HepG2 (cell line): ENCODE data around the gene SMIM29. TPM values are rescaled to one million over a fixed set of nuclear protein-coding genes. Genes with fewer than 3 reads are reported as not detected.

Experiments used
- ATAC-seq: fragments of 200-7000 bp; cut with Tn5 transposase; 3 replicates; pipeline ENCODE4 v1.9.1; 2020; ENCODE audit warnings: mild to moderate bottlenecking, moderate library complexity
- BruUV-seq: library from RNA; stranded (reverse); fragments of 400-500 nt; replicated peaks from 2 replicates; lab custom pipeline; 2021; lab: Mats Ljungman, UMichigan
- CTCF ChIA-PET: fragments of 300-600 bp; formaldehyde crosslinking; extraction: SDS; loops from one replicate; lab custom pipeline; 2021; ENCODE audit warnings: low total read pairs, inconsistent platforms, low intra/inter-chr PET ratio; lab: Yijun Ruan, JAX
- POLR2A ChIA-PET: fragments of 350-600 bp; sonication (Branson Sonifier 250); formaldehyde crosslinking; loops from one replicate; lab custom pipeline; 2020; ENCODE audit warnings: antibody characterized with exemption, inconsistent platforms; lab: Yijun Ruan, JAX
- DNase-seq: peaks from one replicate; pipeline ENCODE4 v3.0.0-alpha.2; 2015; ENCODE audit warnings: low spot score
- FAIRE-seq: peaks from 3 replicates; lab custom pipeline; 2011; peaks lifted over from hg19 to GRCh38; lab: Jason Lieb, UNC
- H2AFZ ChIP-seq: one replicate; pipeline ENCODE4 v1.6.1; 2011; ENCODE audit warnings: low read length, inconsistent platforms
- H3K27ac ChIP-seq: fragments of 300-600 bp; 3 replicates; pipeline ENCODE4 v1.8.0; 2011; ENCODE audit warnings: mixed run types, mild to moderate bottlenecking, mixed read lengths, low read length, inconsistent platforms; ENCODE audit not compliant: insufficient read depth; ENCODE audit errors: extremely low read length
- H3K27me3 ChIP-seq, 2 experiments: fragments of 200-600 bp in 1 of 2; 2 replicates in 1 of 2; 3 replicates in 1 of 2; pipeline versions ENCODE4 v1.6.0 to v1.8.0; 2011; ENCODE audit warnings: low read length in 2 of 2, mild to moderate bottlenecking in 2 of 2, moderate library complexity in 2 of 2, inconsistent platforms in 1 of 2; ENCODE audit not compliant: insufficient read depth in 2 of 2, control insufficient read depth in 1 of 2
- H3K36me3 ChIP-seq, 2 experiments: fragments of 200-600 bp in 1 of 2; replicated peaks in 1 of 2; 2 replicates in 1 of 2; 3 replicates in 1 of 2; pipeline versions ENCODE4 v1.5.1 to v1.8.0; 2011; ENCODE audit warnings: low read length in 2 of 2, inconsistent platforms in 1 of 2; ENCODE audit not compliant: insufficient read depth in 2 of 2, control insufficient read depth in 1 of 2
- H3K4me1 ChIP-seq: 2 replicates; pipeline ENCODE4 v1.5.1; 2012; ENCODE audit warnings: low read length, inconsistent platforms; ENCODE audit not compliant: insufficient read depth
- H3K4me2 ChIP-seq: 2 replicates; pipeline ENCODE4 v1.6.0; 2011; ENCODE audit warnings: low read depth, low read length, inconsistent platforms
- H3K4me3 ChIP-seq, 3 experiments: fragments of 200-600 bp in 1 of 3; sonication (generic), shearing (Covaris generic) in 1 of 3; replicated peaks in 1 of 3; 2 replicates each; pipeline ENCODE4 v1.5.1; 2011 to 2016; ENCODE audit warnings: low read length in 3 of 3, inconsistent platforms in 2 of 3, low read depth in 2 of 3, mild to moderate bottlenecking in 2 of 3, control low read depth in 1 of 3, mixed read lengths in 1 of 3; ENCODE audit not compliant: insufficient read depth in 1 of 3
- H3K79me2 ChIP-seq: one replicate; pipeline ENCODE4 v1.6.1; 2011; ENCODE audit warnings: low read length, inconsistent platforms; ENCODE audit not compliant: insufficient read depth
- H3K9ac ChIP-seq: 2 replicates; pipeline ENCODE4 v1.6.0; 2011; ENCODE audit warnings: mild to moderate bottlenecking, low read depth, low read length, inconsistent platforms; ENCODE audit not compliant: insufficient read depth
- H3K9me3 ChIP-seq: 2 replicates; pipeline ENCODE4 v1.5.1; 2012; ENCODE audit warnings: mild to moderate bottlenecking, low read length
- H4K20me1 ChIP-seq: 2 replicates; pipeline ENCODE4 v1.6.0; 2011; ENCODE audit warnings: inconsistent platforms, mild to moderate bottlenecking, low read length, moderate library complexity; ENCODE audit not compliant: insufficient read depth
- GZF1 ChIP-seq: sonication (generic); formaldehyde crosslinking; IDR thresholded peaks from 2 replicates; pipeline ENCODE4 v1.5.1; 2020; ENCODE audit warnings: mild to moderate bottlenecking, missing genetic modification reagents
- HNF1B ChIP-seq: sonication (generic); formaldehyde crosslinking; IDR thresholded peaks from 2 replicates; pipeline ENCODE4 v1.5.1; 2020; ENCODE audit warnings: mild to moderate bottlenecking, moderate library complexity, missing genetic modification reagents
- HNF4A ChIP-seq: sonication (generic); formaldehyde crosslinking; IDR thresholded peaks from 2 replicates; pipeline ENCODE4 v1.4.0; 2020; ENCODE audit warnings: missing genetic modification reagents
- MEIS2 ChIP-seq: sonication (generic); formaldehyde crosslinking; IDR thresholded peaks from 2 replicates; pipeline ENCODE4 v1.9.0; 2021; ENCODE audit warnings: mild to moderate bottlenecking, missing genetic modification reagents
- MYC ChIP-seq: sonication (generic); formaldehyde crosslinking; IDR thresholded peaks from 2 replicates; pipeline ENCODE4 v1.9.0; 2021; ENCODE audit warnings: missing genetic modification reagents, borderline replicate concordance
- PBX2 ChIP-seq: IDR thresholded peaks from 2 replicates; pipeline ENCODE4 v1.6.1; 2016; ENCODE audit warnings: control low read depth
- ZC3H4 ChIP-seq: sonication (generic); formaldehyde crosslinking; IDR thresholded peaks from 2 replicates; pipeline ENCODE4 v1.4.0; 2020; ENCODE audit warnings: missing genetic modification reagents, borderline replicate concordance
- ZMYM3 ChIP-seq: sonication (generic); formaldehyde crosslinking; IDR thresholded peaks from 2 replicates; pipeline ENCODE4 v1.5.1; 2020; ENCODE audit warnings: mild to moderate bottlenecking, missing genetic modification reagents
- ZNF160 ChIP-seq: sonication (generic); formaldehyde crosslinking; IDR thresholded peaks from 2 replicates; pipeline ENCODE4 v1.8.0; 2022; ENCODE audit warnings: mild to moderate bottlenecking, inconsistent platforms, missing genetic modification reagents
- ZNF280D ChIP-seq: sonication (generic); formaldehyde crosslinking; IDR thresholded peaks from 2 replicates; pipeline ENCODE4 v1.5.1; 2020; ENCODE audit warnings: mild to moderate bottlenecking, missing genetic modification reagents
- ZNF543 ChIP-seq: sonication (generic); formaldehyde crosslinking; IDR thresholded peaks from 2 replicates; pipeline ENCODE4 v1.4.0; 2020; ENCODE audit warnings: mild to moderate bottlenecking, missing genetic modification reagents
- ZNF556 ChIP-seq: sonication (generic); formaldehyde crosslinking; IDR thresholded peaks from 2 replicates; pipeline ENCODE4 v1.4.0; 2020; ENCODE audit warnings: mild to moderate bottlenecking, missing genetic modification reagents, borderline replicate concordance
- ZNF557 ChIP-seq: sonication (generic); formaldehyde crosslinking; IDR thresholded peaks from 2 replicates; pipeline ENCODE4 v1.4.0; 2020; ENCODE audit warnings: missing genetic modification reagents
- ZNF768 ChIP-seq: sonication (generic); formaldehyde crosslinking; IDR thresholded peaks from 2 replicates; pipeline ENCODE4 v1.4.0; 2020; ENCODE audit warnings: missing genetic modification reagents
- WGBS: methylation state at CpG from one replicate; pipeline ENCODE4 v1.1.6; 2017; ENCODE audit warnings: low lambda C conversion rate; 5-methylcytosine and 5-hydroxymethylcytosine counted together
- in situ Hi-C: cut with HindIII; loops from 2 replicates; pipeline ENCODE4 v1.10.0; 2017; ENCODE audit warnings: low pct_unique_long_range_greater_than_20kb; ENCODE audit not compliant: extremely low pct_ligation_motif_present
- intact Hi-C: fragments of 100-400 bp; cut with micrococcal nuclease; formaldehyde crosslinking; loops from one replicate; pipeline ENCODE4 v1.10.0; 2022; ENCODE audit not compliant: unreplicated experiment
- polyA plus RNA-seq, 8 experiments: library from polyadenylated mRNA; depleted of rRNA in 3 of 8; stranded (reverse) in 7 of 8; unstranded in 1 of 8; fragments of >200 nt; fragmentation: Illumina TruSeq in 4 of 8; extraction: Trizol in 4 of 8; gene quantifications; 2 replicates each; pipeline versions ENCODE4 v1.2.1 to v1.2.3, GENCODE V29; 2011 to 2016; ENCODE audit warnings: low read depth in 4 of 8, missing spikeins in 1 of 8, mixed read lengths in 1 of 8; ENCODE audit not compliant: insufficient read depth in 1 of 8
- total RNA-seq, 5 experiments: library from RNA; depleted of rRNA; stranded (reverse); fragments of >200 nt; fragmentation: Illumina TruSeq; extraction: Trizol; gene quantifications; 2 replicates each; pipeline ENCODE4 v1.2.3, GENCODE V29; 2016; ENCODE audit warnings: low read depth in 1 of 5

SMIM29 gene
- total and polyA plus RNA-seq, 2 of the 13 experiments (the other 11 are each of a cell fraction or from before 2014, with no cell fraction given): 8.8 to 15.3 TPM

GRCh38 chr6:34223956-34224940, 24.6 kb downstream of the SMIM29 start (continued):
- 0 out of 2 replicates have a peak, but pooled peaks have one; percentile 37 for TF ChIP-seq ZNF556 (CRISPR knock-in tag)
- TF ChIP-seq ZNF768 (CRISPR knock-in tag): peak; percentile 41; the same call in 1 of the 2 replicates
- peak; percentile 74 for TF ChIP-seq MYC (CRISPR knock-in tag)
- TF ChIP-seq ZNF557 (CRISPR knock-in tag): no peak
- TF ChIP-seq, all 625 proteins: peak for 152

- Histone ChIP-seq H3K79me2 (no peaks in the 10 kb centered on the region), H3K4me1 (peaks cover 32% of the 10 kb centered on the region), H3K27me3 (peaks cover 3 to 21% of the 10 kb centered on the region in 2 experiments; a peak in 2 of 5 replicates), H4K20me1 (no peaks in the 10 kb centered on the region), H3K36me3 (no peaks in the 10 kb centered on the region), H3K4me3 (peak overlapping the region; percentile 51 to 76 (median 72)), H2AFZ (no peak overlapping the region), H3K27ac (no peak overlapping the region), H3K9me3 (no peaks in the 10 kb centered on the region), H3K9ac (peak overlapping the region; percentile 46), H3K4me2 (peak overlapping the region; percentile 99)
- DNase-seq (no peak), ATAC-seq (peak; percentile 24), FAIRE-seq (no peak)
- ChIA-PET POLR2A (interaction anchor here (0.6 to 2.0 kb wide), 11 partner anchors 13 to 534 kb away, joined by 3 to 24 read pairs (median 7); partner anchors contain the start of genes HMGA1, RPS10, SMIM29 and SNRPC), CTCF (no interaction called here)
- 12% methylated on average over 15 of the region's 16 CpGs for WGBS
- in situ Hi-C loops (no loop called here), intact Hi-C loops (no loop called here)
- BruUV-seq: no TSS peak
- TF ChIP-seq ZNF280D (CRISPR knock-in tag) (no peak), ZNF543 (CRISPR knock-in tag) (0 out of 2 replicates have a peak, but pooled peaks have one; percentile 49), HNF1B (CRISPR knock-in tag) (peak; percentile 14; the same call in 1 of the 2 replicates), HNF4A (CRISPR knock-in tag) (no peak), ZNF160 (CRISPR knock-in tag) (no peak), PBX2 (CRISPR knock-in tag) (no peak), MEIS2 (CRISPR knock-in tag) (no peak), ZMYM3 (CRISPR knock-in tag) (peak; percentile 92), ZC3H4 (CRISPR knock-in tag) (0 out of 2 replicates have a peak, but pooled peaks have one; percentile 23), GZF1 (CRISPR knock-in tag) (no peak)
Measured at GRCh38 chr6:34223381-34223955, 25.3 kb downstream of the SMIM29 start.
